ENCODE data around the gene LUZP2. TPM values are rescaled to one million over a fixed set of nuclear protein-coding genes. Genes with fewer than 3 reads are reported as not detected.

LUZP2 gene
- total RNA-seq, 1 donor from 2014 or later = 0.33 TPM

DNA sequence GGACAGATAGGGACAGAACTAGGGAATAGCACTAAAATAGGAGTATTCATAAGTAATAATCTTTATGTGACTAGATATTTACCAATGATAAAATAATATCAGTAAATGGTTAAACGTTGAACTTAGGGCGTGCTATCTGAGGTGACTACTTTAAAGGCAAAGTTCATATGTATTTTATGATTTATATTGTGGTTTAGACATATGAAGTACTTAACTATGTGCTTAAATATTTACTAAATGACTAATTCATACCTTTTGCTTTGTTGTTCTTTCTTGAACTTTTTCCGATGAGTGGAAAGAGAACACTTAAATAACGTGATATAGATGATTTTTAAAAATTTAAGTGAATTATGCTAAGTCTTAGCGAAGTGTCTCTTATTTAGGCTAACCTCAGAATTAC, 14.7 kb downstream of the LUZP2 start:
- TF ChIP-seq, protein P1, sequence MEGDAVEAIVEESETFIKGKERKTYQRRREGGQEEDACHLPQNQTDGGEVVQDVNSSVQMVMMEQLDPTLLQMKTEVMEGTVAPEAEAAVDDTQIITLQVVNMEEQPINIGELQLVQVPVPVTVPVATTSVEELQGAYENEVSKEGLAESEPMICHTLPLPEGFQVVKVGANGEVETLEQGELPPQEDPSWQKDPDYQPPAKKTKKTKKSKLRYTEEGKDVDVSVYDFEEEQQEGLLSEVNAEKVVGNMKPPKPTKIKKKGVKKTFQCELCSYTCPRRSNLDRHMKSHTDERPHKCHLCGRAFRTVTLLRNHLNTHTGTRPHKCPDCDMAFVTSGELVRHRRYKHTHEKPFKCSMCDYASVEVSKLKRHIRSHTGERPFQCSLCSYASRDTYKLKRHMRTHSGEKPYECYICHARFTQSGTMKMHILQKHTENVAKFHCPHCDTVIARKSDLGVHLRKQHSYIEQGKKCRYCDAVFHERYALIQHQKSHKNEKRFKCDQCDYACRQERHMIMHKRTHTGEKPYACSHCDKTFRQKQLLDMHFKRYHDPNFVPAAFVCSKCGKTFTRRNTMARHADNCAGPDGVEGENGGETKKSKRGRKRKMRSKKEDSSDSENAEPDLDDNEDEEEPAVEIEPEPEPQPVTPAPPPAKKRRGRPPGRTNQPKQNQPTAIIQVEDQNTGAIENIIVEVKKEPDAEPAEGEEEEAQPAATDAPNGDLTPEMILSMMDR (IDR thresholded peaks at IDR 0.05; ENCODE audit: insufficient read depth, low read length, poor library complexity, severe bottlenecking) = no peak
- no peak for DNase-seq (ENCODE audit: low read depth)
- Histone ChIP-seq H3K27me3 (ENCODE audit: control insufficient read depth, insufficient read depth, low read length) (no peaks in the 10 kb centered on the region), H3K36me3 (ENCODE audit: control insufficient read depth, insufficient read depth, low read length) (no peaks in the 10 kb centered on the region), H3K4me3 (ENCODE audit: low read depth, low read length) (no peak overlapping the region)

DNA sequence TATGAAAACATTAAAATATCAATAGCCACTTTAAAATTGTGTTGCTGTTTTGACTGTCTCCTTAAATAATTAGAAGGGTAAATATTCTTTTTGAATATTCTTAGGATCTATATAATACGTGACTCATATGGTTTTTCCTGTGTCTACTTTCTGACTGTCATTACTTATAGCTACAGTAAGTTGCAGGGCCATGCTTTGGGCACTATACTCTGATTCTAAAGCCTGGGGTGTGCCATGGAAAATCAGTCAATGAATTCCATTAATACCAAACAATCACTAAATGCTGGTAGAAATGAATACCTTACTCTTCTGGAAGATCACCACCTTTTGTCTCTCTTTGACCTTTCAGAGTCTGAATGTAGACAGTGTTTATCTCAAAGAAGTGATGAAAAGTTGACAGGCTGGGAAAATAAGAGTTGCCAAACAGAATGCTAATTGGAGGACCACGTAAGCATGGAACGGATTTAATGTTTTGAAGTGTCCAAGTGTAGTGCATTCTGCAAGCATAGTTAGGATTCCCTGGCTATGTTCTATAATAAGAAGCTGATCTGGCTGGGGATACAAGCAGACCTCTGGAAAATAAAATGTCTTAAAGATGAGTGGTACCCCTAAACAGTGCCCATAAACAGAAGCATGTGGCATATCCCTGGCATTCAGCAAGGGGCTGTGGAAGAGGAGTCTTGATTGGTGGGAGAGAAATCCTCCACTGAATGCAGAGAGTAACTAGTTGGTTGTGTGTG, 16.8 kb downstream of the LUZP2 start:
- H3K27me3 ChIP-seq (ENCODE audit: control insufficient read depth, insufficient read depth, low read length) = no peaks in the 10 kb centered on the region
- no peak overlapping the region for H3K4me3 ChIP-seq (ENCODE audit: low read depth, low read length)
- no peaks in the 10 kb centered on the region for H3K36me3 ChIP-seq (ENCODE audit: control insufficient read depth, insufficient read depth, low read length)
- TF ChIP-seq, protein P1 (IDR thresholded peaks at IDR 0.05; ENCODE audit: insufficient read depth, low read length, poor library complexity, severe bottlenecking) = no peak
- DNase-seq (ENCODE audit: low read depth) = no peak

DNA sequence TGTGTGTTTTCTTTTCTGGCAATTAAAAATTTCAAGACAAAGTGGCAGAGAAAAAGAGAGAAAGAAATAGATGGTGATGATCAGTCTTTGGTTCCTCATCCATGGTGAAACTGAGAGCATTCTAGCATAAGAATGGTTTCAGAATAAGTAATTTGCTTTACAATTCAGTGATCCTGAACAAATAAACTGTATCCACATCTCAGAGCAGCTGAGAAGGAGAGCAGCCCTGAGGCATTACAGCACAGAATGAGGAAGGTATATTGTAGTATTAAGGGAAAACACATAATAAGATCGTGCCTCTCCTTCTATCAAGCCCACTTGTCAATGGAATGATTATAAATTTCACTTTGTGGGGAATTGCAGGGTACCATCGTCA, 17.4 kb downstream of the LUZP2 start:
- TF ChIP-seq, protein P1 (IDR thresholded peaks at IDR 0.05; ENCODE audit: insufficient read depth, low read length, poor library complexity, severe bottlenecking) = no peak
- no peak for DNase-seq (ENCODE audit: low read depth)
- Histone ChIP-seq H3K27me3 (ENCODE audit: control insufficient read depth, insufficient read depth, low read length) (no peaks in the 10 kb centered on the region), H3K36me3 (ENCODE audit: control insufficient read depth, insufficient read depth, low read length) (no peaks in the 10 kb centered on the region), H3K4me3 (ENCODE audit: low read depth, low read length) (no peak overlapping the region)

DNA sequence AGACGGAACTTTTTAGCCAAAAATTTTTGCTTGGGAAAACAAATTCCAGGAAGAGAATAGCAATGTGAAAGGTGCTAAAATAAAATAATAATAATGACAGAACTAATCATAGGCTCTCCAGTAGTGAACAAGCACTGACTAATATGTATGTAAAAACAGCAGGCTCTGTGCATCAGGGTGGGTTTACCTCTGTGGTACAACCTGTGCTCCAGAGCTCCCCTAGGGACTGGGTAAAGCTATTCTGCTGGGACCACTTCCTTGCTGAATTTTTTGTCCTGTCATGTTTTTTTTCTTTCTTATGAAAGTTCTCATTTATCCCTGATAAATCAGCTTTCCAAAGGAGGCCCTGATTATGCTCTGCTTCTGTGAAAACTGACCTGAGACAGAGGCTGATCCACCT, 18.8 kb downstream of the LUZP2 start:
- TF ChIP-seq, protein P1 (IDR thresholded peaks at IDR 0.05; ENCODE audit: insufficient read depth, low read length, poor library complexity, severe bottlenecking) = no peak
- Histone ChIP-seq H3K4me3 (ENCODE audit: low read depth, low read length) (no peak overlapping the region), H3K27me3 (ENCODE audit: control insufficient read depth, insufficient read depth, low read length) (no peaks in the 10 kb centered on the region), H3K36me3 (ENCODE audit: control insufficient read depth, insufficient read depth, low read length) (no peaks in the 10 kb centered on the region)
- no peak for DNase-seq (ENCODE audit: low read depth)

DNA sequence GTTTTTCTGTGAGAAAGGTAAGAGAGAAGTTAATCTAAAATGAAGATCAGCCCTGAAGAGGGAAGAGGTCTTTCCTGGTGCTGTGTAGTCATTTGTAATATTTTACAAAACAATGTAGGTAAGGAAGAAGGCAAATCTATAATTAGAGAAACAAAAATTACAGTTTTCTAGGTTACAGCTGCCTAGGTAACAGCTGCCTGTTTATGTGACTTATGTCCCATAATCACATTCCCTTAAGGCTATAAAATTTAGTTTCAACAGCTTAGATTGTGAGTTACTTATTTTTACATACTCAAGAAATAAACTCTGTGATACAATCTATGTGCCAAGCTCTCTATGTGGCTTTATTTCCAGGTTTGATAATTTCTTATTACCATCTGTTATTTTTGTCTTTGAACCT, 19.8 kb downstream of the LUZP2 start:
- TF ChIP-seq, protein P1 (IDR thresholded peaks at IDR 0.05; ENCODE audit: insufficient read depth, low read length, poor library complexity, severe bottlenecking) = no peak
- no peaks in the 10 kb centered on the region for H3K27me3 ChIP-seq (ENCODE audit: control insufficient read depth, insufficient read depth, low read length)
- no peak for DNase-seq (ENCODE audit: low read depth)
- no peaks in the 10 kb centered on the region for H3K36me3 ChIP-seq (ENCODE audit: control insufficient read depth, insufficient read depth, low read length)
- no peak overlapping the region for H3K4me3 ChIP-seq (ENCODE audit: low read depth, low read length)

DNA sequence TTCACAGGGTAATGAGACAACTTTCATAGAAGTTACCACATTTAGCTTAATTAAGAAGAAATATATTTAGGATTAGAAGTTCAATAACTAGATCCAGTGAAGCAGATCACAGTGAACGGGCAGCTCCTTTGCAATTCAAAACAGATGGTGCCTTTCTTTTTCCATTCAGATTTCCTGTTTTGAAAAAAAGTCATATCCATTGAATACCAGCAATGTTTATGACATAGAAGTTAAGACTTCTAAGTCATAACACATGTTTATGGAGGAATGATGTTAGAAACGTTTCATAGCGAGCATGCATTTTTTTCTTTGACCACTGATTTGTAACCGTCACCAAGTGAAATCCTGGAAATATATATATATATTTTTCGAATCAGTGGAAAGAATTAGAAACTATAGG, 24.7 kb downstream of the LUZP2 start:
- H3K4me3 ChIP-seq (ENCODE audit: low read depth, low read length) = no peak overlapping the region
- no peaks in the 10 kb centered on the region for H3K27me3 ChIP-seq (ENCODE audit: control insufficient read depth, insufficient read depth, low read length)
- no peaks in the 10 kb centered on the region for H3K36me3 ChIP-seq (ENCODE audit: control insufficient read depth, insufficient read depth, low read length)
- TF ChIP-seq, protein P1 (IDR thresholded peaks at IDR 0.05; ENCODE audit: insufficient read depth, low read length, poor library complexity, severe bottlenecking) = no peak
- no peak for DNase-seq (ENCODE audit: low read depth)

Measured in kidney epithelial cell (primary cell).